Esophagus muscularis mucosa (tissue), 4 donors: ENCODE data around the gene NKAIN2.
"Not testable (repeated sequence)": the region's sequence is repeated elsewhere in the genome, so short reads cannot be mapped to it uniquely, and the experiment has no call there.

ENCODE experiments used
- EP300 ChIP-seq: sonication (generic); formaldehyde crosslinking; IDR thresholded peaks from one replicate; pipeline ENCODE4 v1.6.1; 2017; ENCODE audit warnings: antibody characterized with exemption
- POLR2A ChIP-seq: fragments of 450-650 bp; IDR thresholded peaks from one replicate; pipeline ENCODE4 v1.6.1; 2017; ENCODE audit warnings: antibody characterized with exemption, moderate library complexity, mild to moderate bottlenecking, low read depth
- TF ChIP-seq, protein P1 (sequence below), 3 experiments: fragments of 200-600 bp in 2 of 3; fragments of 450-650 bp in 1 of 3; sonication (generic) in 2 of 3; IDR thresholded peaks; one replicate each; pipeline ENCODE4 v1.5.1; 2017 to 2019; ENCODE audit warnings: antibody characterized with exemption in 3 of 3, mild to moderate bottlenecking in 2 of 3, moderate library complexity in 1 of 3

DNA sequence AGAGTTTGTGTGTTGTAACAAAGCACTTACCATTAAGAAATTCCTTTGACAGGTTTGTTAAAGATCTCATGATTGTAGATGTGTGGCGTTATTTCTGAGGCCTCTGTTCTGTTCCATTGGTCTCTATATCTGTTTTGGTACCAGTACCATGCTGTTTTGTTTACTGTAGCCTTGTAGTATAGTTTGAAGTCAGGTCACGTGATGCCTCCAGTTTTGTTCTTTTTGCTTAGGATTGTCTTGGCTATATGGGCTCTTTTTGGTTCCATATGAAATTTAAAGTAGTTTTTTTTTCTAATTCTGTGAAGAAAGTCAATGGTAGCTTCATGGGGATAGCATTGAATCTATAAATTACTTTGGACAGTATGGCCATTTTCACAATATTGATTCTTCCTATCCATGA is 660.9 kb downstream of the NKAIN2 start:
- TF ChIP-seq, protein P1, sequence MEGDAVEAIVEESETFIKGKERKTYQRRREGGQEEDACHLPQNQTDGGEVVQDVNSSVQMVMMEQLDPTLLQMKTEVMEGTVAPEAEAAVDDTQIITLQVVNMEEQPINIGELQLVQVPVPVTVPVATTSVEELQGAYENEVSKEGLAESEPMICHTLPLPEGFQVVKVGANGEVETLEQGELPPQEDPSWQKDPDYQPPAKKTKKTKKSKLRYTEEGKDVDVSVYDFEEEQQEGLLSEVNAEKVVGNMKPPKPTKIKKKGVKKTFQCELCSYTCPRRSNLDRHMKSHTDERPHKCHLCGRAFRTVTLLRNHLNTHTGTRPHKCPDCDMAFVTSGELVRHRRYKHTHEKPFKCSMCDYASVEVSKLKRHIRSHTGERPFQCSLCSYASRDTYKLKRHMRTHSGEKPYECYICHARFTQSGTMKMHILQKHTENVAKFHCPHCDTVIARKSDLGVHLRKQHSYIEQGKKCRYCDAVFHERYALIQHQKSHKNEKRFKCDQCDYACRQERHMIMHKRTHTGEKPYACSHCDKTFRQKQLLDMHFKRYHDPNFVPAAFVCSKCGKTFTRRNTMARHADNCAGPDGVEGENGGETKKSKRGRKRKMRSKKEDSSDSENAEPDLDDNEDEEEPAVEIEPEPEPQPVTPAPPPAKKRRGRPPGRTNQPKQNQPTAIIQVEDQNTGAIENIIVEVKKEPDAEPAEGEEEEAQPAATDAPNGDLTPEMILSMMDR (IDR thresholded peaks at IDR 0.05), result not testable (repeated sequence)
- TF ChIP-seq EP300, POLR2A: not testable (repeated sequence)
